H1 (cell line): ENCODE measurements around the gene ARNT2. TPM values are rescaled to one million over a fixed set of nuclear protein-coding genes. Genes with fewer than 3 reads are reported as not detected.

ENCODE experiments used
- HDAC2 ChIP-seq, 2 experiments: fragments of 300-600 bp in 1 of 2; sonication (generic) in 1 of 2; IDR thresholded peaks; 2 replicates each; pipeline ENCODE4 v1.6.1; 2011 to 2012; ENCODE audit warnings: low read depth in 2 of 2, low read length in 2 of 2, mild to moderate bottlenecking in 2 of 2, moderate library complexity in 2 of 2, borderline replicate concordance in 1 of 2, inconsistent platforms in 1 of 2
- SRF ChIP-seq: IDR thresholded peaks from 2 replicates; pipeline ENCODE4 v1.6.1; 2011; ENCODE audit warnings: mild to moderate bottlenecking, low read depth, low read length, moderate library complexity
- polyA plus RNA-seq, 7 experiments: library from polyadenylated mRNA; depleted of rRNA in 3 of 7; stranded (reverse) in 5 of 7; unstranded in 2 of 7; fragments of >200 nt in 5 of 7; fragments of 200-250 nt in 2 of 7; gene quantifications; 1 replicate in 5 of 7; 2 replicates in 1 of 7; 4 replicates in 1 of 7; pipeline versions ENCODE4 v1.2.1 to v1.2.3, GENCODE V29; 2011 to 2013; ENCODE audit warnings: missing spikeins in 2 of 7, mixed read lengths in 2 of 7
- total RNA-seq: library from RNA; stranded (reverse); fragmentation: NEBNext Ultra II Directional; extraction: Animal tissue kit (Norgen Biotek cat#: 25700); gene quantifications from 2 replicates; pipeline ENCODE4 v1.2.1, GENCODE V29; 2021
- TF ChIP-seq, protein P1 (sequence below): IDR thresholded peaks from 2 replicates; pipeline ENCODE4 v1.6.1; 2011; ENCODE audit warnings: low read depth, mild to moderate bottlenecking, low read length; ENCODE audit not compliant: insufficient read depth

The ARNT2 gene
- total and polyA plus RNA-seq, 2 of the 8 experiments (the other 6 are each of a cell fraction or from before 2014, with no cell fraction given): 9.5 to 14.6 TPM

DNA sequence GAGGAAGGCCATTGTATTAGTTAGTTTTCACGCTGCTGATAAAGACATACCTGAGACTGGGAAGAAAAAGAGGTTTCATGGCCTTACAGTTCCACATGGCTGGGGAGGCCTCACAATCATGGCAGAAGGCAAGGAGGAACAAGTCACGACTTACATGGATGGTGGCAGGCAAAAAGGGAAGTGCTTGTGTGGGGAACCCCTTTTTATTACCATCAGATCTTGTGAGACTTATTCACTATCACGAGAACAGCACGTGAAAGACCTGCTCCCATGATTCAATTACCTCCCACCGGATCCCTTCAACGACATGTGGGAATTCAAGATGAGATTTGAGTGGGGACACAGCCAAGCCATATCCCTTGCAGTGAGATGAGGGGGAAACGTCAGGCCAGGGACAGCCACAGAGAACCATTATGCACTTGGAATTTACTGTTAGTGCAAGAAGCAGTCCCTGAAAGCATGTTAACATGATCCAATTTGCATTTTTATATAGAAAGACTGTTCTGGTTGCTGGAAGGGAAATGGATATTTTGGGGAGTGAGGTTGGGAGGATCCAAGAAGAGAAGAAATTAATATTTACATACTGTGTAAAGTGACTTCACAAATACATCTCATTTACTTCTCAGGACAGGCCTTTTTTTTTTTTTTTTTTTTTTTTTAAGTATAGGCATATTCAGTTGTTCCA, 87.1 kb downstream of the ARNT2 start (continued):
- TF ChIP-seq HDAC2 (IDR thresholded peaks at IDR 0.05; ENCODE audit: borderline replicate concordance in 1 of 2, low read depth in 2 of 2, low read length in 2 of 2): no peak
- TF ChIP-seq, protein P1, sequence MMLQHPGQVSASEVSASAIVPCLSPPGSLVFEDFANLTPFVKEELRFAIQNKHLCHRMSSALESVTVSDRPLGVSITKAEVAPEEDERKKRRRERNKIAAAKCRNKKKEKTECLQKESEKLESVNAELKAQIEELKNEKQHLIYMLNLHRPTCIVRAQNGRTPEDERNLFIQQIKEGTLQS: no peak
- no peak for TF ChIP-seq SRF
- TF ChIP-seq, all 59 proteins: peak for 0
